Stimulated activated CD4-positive, alpha-beta T cell treated with anti-CD3 and anti-CD28 coated beads, TNF-alpha, amount 100 ng/mL, for 1 hour (primary cell): Measurements from ENCODE around the gene GAPDHS.
A peak's percentile ranks its signal among the peaks of the same experiment; 100 is the strongest.

Source experiments
- DNase-seq, 3 donors: peaks; one replicate each; pipeline ENCODE4 v3.0.0-alpha.2; 2020; ENCODE audit warnings: low read depth in 3 of 3, low spot score in 1 of 3

The GAPDHS gene

DNA sequence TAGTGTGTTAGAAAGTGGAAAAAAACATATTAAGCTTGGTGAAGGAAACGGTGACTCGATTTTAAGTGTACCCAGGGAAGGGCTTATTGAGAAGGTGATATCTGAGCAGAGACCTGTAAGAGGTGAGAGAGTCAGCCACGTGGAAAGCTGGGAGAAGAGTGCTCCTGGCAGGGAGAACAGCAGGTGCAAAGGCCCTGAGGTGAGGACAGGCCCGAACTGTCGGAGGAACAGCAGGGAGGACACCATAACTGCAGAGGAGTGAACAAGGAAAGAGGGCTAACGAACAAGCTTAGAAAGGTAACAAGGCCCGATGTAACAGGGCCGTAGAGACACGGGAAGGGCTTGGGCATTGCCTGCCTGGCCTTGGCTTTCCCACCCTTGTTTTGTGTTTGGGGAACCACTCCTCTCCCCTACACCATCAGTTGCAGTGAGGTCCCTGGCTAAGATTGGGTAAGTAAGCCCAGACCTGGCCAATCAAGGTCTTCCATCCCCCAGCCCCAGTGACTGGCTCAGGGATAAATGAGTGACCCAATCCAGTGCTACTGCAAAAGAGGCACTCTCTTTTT lies 22.9 kb downstream of the GAPDHS start:
- no peak for DNase-seq

DNA sequence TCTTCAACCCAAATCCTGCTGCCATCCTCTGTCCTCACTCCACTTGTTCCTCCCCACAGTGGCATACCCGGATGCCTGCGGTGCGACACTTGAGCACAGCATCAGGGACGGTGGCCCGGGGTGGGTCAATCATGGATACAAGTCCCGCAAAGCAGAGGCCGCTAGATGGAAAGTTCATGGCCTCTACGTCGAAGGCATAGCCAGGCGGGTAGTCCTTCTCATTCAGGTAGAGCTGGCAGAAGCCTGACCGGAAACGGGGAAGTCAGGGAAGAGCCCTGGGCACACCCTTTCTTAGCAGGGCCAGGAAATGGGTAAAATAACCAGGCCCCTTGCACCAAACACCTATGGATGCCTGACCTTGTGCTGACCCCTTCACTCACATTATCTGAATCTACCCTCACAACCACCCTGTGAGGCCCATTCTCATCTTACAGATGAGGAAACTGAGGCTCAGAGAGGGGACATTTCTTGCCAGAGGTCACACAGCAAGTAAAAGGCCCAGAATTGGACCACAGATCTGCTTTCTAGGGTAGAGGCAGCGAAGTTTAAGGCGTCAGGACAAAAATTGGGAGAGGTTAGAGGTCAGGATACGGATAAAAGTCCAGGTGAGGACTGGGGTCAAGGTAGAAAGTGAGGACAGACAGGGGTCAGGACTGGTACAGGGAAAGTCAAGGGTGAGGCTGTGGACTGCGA lies 23.7 kb downstream of the GAPDHS start:
- DNase-seq: no peak

DNA sequence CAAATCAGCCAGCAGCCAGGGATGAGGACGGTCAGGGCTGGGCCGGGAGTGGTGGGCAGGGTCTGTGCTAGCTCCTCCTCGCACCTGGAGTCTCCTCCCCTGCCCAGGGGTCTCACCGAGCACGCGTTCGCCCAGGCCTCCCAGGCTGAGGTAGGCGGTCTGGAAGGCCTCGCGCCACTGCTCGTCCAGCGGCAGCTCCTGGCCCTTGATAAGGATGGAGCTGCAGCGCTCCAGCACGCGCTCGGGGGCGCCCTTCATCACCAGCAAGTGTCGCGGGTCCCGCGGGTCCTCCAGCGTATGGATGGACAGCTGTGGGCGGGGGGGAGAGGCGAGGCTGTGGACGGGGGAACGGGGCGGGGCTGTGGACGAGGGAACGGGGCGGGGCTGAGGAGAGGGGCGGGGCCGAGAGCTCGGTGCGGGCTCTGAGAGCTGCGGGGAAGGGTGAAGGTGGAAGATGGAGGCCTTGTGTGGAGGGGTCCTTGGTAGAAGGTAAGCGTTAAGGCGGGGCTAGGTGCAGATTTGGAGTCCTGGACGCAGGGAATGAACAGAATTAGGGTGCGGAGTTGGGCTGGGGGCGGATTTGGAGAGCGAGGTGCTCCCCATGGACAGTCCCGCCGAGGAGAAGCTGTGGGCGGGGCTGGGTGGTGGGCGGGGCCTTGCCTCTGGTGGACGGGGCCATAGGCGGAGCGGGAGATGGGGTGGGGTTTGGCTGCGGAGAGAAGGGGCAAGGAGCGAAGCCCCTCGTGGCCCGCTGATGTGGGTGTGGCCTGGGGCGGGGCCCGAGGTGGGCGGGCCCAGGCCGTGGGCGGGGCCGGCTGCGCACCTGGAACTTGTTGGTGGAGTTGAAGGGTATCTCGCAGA lies 24.5 kb downstream of the GAPDHS start:
- peak in 1 of 3 donors; percentile 43 for DNase-seq

DNA sequence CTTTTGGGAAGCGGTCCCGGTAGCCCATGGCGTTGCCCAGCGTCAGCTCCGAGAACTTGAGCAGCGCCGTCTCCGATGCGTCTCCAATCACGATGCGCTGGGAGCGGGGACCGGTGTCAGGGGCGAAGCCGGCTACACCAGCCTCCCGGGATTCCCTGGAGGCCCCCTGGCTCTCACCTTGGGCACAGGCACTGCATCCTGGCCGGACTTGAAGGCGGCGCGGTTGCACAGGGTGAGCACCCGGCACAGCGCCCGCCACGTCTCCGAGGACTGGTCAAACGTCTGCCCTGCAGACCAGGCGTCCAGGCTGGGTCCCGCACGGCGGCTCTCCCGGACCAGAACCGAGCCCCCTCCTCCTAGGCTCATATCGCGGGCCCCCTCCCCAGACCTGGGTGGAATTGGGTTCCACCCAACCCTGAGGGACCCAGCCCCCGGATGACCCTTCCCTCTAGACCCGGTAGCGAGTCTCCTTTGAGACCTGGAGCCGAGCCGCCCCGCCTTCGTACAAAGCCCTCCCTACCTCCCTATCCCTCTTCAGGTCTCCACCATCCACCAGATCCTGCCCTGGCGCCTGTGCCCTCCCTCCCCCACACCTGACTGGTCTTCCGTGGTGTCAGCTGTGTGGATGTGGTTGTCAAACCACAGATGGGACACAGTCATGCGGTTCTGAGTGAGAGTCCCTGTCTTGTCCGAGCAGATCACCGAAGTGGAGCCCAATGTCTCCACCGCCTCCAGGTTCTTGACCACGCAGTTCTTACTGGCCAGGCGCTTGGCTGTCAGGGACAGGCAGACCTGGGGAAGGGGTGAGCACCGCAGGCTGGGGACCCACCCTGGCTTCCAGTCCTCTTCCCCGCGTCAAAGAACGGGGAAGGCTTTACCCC lies 25.4 kb downstream of the GAPDHS start:
- no peak for DNase-seq

DNA sequence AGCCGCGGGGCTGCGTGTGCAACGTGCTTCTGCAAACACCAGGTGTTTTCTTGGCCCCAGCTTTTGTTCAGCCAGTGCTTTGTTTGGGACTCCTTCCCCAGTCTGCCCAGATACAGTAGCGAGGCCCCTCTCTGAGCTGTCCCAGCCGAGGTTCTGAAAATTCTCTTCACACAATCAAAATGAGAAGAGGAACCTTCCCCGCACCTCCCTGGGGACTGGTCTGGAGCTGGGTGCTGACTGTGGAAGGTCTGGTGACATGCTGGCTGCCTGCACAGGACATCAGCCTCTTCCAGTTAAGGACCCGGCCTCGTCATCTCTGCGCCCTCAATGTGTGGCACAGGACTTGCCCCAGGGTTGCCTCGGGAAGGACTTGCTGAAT lies 26.0 kb downstream of the GAPDHS start:
- no peak for DNase-seq

DNA sequence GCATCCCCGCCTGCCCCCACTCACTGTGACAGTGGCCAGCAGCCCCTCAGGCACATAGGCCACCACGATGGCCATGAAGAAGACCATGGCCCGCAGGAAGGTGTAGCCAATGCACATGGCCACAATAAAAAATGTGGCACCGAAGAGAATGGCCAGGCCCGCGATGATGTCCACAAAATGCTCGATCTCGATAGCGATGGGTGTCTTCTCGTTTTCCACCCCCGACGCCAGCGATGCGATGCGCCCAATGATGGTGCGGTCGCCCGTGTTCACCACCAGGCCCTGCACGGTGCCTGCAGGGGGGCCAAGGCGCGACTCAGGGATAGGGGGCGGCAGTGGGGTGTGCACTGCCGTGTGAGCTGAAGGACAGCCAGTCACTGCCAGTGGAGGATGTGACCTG lies 26.5 kb downstream of the GAPDHS start:
- no peak for DNase-seq

DNA sequence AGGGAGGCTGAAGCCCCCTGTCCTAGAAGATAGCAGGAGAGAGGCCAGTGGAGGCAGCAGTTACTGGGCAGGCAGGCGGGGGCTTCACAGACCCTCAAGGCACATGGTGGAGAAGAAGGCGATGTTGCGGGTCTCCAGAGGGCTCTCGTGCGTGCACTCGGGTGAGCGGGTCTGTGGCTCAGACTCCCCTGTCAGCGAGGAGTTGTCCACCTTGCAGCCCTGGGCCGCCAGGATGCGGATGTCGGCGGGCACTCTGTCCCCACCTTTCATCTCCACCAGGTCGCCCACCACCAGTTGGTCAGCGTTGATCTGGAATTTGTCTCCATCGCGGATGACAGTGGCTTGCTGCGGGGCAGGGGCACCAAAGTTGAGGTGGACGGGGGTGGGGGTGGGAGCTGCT lies 27.0 kb downstream of the GAPDHS start:
- DNase-seq: no peak

DNA sequence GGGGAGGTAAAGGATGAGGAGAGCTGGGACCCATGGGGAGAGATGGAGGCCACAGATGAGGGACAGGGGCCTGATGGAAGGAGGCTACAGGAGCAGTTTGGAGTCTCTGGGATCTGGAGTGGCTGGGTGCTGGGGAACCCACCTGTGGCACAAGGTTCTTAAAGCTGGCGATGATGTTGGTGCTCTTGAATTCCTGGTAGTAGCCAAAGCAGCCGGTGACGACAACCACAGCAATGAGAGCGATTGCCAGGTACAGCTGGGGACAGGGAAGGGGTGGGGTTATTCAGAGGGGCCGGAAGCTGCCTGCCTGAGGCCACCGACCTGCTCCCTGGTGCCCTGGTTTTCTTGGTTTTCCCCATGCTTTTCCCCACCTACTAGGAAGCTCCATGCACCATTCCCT lies 27.4 kb downstream of the GAPDHS start:
- no peak for DNase-seq

DNA sequence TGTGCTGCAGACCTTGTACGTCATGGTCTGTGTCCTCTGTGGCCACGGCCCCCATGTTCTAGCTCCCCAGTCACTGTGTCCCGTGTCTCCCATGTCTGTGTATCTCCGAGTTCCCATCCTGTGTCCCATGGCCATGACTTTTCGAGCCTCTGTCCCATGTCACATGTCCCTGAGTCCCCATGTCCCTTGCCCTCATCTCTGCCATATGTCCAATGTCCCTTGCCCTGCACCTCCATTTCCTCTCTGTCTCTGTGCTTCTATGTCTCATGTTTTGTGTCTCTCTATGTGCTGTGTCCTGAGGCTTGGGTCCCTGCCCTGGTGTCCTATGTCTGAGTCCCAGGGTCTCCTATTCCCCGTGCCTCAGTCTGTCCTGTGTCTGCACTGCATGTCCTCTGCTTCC lies 28.2 kb downstream of the GAPDHS start:
- no peak for DNase-seq

DNA sequence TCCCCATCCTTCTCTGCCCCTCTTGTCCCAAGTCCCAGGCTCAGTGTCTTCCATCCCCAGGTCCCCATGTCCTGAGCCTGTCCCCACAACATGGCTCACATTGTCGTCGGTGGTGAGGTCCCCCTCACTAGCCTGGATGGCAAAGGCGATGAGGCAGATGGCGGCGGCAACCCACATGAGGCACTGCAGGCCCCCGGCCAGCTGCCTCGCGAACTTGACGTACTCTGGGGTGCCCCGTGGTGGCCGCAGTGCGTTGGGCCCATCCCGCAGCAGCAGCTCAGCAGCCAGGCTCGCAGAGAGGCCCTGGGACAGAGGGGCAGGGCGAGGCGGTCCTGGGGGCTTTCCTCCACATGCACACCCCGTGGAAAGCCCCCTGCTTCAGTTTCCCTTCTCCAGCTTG lies 29.1 kb downstream of the GAPDHS start:
- no peak for DNase-seq

DNA sequence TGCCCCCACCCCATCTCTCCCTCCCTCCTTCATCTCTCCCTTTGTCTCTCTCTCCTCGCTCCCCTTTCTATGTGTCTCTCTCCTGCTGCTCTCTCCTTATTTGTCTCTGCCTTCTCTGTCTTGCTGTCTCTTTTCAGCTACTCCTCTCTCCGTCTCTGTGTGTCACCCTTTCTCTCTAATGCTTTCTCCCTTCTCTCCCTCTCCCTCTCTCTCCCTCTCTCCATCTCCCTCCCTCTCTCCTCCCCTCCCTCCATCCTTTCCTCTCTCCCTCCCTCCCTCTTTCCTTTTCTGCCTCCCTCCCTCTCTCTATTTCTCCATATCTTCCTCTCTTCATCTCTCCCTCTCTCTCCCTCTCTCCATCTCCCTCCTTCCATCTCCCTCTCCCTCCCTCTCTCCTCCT lies 29.5 kb downstream of the GAPDHS start:
- no peak for DNase-seq

DNA sequence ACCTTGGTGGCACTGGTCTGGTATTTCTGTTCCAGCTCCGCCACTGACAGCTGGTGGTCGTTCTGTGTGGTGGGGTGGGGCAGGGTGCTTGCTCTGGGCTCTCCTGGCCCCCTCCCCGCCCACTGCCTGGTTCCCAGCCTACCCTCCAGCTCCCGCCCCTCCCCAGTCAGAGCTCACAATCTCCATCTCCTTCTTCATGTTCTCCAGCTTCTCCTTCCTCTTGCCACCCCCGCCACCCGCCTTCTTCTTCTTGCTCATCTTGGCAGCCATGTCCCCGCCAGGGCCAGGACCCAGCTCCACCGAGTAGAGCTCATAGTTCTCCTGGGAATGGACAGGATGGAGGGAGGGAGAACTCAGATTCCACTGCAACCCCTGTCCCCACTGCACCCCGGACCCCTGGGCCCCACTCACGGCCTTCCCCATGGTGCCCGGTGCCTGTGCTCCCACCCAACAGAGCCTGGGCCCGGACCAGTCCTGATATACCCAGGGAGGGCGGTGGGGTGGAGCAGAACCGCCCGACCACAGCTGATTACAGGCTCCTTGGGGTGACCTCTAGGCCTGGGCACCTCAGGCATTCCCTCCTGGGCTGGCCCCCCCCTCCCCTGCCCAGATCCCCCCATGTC lies 30.1 kb downstream of the GAPDHS start, which contains the start of gene ATP4A:
Gene ATP4A (minus strand): TSS at position 452 of the 623 bp plus-strand sequence. CDS start 29 bp downstream, at position 423.
- no peak for DNase-seq

DNA sequence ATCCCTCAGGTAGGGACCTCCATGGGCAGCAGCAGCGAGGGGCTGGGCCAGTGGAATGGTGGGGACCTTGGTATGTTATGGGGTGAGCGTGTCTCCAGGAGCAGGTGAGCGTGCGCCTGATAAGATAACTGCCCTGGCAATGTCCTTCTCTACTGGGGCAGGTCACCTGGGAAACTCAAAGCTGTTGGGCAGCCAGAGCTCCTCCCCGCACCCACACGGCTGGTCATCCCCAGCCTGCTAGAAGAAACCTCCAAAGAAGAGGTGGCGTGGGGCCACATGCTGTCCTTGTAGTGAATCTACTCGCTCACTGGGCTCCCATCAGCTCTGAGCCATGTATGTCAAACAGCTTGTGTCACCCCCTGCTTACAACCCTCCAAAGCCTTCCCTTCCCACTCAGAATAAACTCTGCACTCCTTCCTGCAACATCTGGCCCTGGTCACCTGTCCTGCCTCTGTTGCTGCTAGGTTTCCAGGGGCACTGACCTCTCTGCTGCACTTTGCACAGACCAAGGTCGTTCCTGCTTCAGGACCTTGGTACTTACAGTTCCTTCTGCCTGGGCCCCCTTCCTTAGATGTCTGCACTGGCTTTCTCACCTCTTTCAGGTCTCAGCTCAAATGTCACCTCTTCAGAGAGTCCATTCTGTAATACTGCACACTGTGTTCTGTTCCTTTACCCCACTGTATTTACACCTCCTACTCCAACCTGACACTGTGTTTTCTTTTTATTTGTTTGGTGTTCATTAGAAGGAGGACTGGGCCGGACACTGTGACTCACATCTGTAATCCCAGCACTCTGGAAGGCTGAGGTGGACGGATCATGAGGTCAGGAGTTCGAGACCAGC lies 32.0 kb downstream of the GAPDHS start:
- no peak for DNase-seq

DNA sequence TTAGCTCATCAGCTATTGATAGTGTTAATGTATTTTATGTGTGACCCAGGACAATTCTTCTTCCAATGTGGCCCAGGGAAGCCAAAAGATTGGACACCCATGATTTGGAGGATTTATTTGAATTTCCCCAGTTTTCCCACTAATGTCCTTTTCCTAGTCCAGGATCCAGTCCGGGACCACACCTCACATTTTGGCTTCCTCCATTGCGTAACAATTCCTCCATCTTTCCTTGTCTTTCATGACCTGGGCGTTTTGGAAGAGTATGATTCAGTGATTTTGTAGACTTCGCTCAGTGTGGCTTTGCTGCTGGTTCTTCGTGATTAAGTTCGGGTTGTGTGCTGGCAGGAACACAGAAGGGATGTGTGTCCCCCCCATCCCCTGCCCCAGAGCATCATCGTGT lies 33.5 kb downstream of the GAPDHS start:
- DNase-seq: no peak

DNA sequence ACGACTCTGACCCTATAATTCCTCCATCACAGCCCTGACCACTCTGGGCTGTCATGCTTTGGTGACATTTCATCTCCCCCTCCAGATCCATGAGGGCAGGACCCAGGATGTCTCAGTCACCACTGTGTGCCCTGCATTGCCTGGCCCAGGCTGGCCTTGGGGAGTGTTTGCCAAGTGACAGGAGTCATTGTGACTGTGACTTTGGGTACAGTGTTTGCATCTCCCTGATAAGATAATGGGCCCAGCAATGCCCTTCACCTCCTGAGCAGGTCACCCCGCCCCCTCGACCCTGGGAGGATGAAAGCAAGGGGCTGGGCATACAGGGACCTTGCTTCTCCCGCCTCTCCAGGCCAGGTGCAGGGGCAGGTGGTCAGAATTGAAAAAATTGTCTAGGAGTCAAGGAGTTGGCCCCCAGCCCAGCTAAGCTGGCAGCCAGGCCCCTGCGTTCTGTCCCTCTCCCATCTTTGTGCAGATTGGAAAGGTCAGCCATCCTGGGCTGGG lies 36.1 kb downstream of the GAPDHS start:
- DNase-seq: no peak

DNA sequence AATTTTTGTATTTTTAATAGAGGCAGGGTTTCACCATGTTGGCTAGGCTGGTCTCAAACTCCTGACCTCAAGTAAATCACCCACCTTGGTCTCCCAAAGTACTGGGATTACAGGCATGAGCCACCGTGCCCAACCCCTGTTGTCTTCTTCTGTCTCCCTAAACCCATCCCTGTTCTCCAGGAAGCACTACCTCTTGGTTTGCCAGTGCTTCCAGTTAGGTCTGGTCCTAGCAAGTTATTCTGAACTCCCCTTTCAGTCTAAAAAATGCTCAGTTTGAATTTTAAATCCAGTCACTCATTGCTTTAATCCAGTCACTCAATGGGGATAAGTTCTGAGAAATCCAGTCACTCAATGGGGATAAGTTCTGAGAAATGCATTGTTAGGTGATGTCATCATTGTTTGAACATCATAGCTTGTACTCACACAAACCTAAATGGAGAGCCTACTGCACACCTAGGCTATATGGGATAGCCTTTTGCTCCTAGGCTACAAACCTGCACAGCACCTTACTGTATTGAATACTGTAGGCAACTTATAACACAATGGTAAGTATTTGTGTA lies 38.2 kb downstream of the GAPDHS start:
- DNase-seq: no peak

DNA sequence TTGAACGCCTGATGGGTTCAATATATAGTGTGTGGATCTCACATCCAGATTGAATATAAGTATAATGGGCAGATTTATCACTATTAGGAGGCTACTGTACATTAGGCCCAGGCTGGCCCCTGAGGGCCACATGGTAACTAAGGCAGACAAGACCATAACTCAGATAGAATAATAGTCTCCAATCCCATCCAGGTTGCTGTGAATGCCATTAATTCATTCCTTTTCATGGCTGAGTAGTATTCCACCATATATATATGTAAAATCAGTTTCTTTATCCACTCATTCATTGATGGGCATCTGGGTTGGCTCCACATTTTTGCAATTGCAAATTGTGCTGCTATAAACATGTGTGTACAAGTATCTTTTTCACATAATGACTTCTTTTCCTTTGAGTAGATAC lies 44.7 kb downstream of the GAPDHS start:
- no peak for DNase-seq

DNA sequence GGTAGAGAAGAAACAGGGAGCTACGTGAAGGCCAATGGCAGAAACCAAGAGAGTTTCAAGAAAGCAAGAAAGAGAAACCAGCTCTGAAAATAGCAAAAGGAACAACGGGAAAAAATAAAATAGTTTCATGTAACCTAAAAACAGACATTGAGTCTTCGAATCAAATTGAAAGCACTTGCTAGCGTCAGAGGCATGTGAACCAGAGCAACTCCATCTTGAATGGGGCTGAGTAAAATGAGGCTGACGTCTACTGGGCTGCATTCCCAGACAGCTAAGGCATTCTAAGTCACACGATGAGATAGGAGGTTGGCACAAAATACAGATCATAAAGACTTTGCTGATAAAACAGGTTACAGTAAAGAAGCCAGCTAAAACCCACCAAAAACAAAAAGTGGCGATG lies 45.5 kb downstream of the GAPDHS start:
- no peak for DNase-seq

DNA sequence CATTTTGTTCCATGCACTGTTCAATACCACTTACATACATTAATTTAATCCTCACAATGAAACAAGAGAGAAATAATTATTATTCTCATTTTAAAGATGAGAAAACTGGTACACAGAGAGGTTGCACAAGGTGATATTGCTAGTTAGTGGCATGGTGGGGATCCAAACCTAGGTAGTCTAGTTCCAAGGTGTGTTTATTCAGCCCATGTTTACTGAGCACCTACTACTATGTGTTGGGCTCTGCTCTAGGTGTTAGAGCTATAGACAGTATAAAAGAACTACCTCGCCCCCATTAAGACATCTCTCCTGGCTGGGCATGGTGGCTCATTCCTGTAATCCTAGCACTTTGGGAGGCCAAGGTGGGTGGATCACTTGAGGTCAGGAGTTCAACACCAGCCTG lies 49.5 kb downstream of the GAPDHS start:
- DNase-seq: no peak
